ENCODE measurements around the gene KRT4. TPM values are rescaled to one million over a fixed set of nuclear protein-coding genes. Genes with fewer than 3 reads are reported as not detected.

Gene KRT4
- polyA plus RNA-seq, 2 of the 4 experiments (the other 2 are of a cell fraction) = 2.1 to 12.8 TPM

DNA sequence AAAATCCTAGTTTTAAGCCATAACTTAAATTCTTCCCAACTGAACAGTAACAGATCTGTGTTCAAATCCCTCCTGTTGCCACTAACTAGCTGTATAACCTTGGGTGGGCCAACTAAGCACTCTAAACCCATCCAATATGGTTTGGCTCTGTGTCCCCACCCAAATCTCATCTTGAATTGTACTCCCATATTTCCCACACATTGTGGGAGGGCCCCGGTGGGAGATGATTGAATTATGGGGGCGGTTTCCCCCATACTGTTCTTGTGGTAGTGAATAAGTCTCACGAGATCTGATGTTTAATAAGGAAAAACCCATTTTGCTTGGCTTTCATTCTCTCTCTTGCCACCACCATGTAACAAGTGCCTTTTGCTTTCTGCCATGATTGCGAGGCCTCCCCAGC, 1.2 kb upstream of the KRT4 start:
- no peak for FAIRE-seq
- Histone ChIP-seq H3K4me3 (no peak overlapping the region), H3K27ac (no peak overlapping the region), H3K4me1 (peaks cover 26% of the 10 kb centered on the region), H3K9me3 (no peaks in the 10 kb centered on the region), H3K4me2 (no peak overlapping the region)
- TF ChIP-seq FOSB (CRISPR knock-in tag; IDR thresholded peaks at IDR 0.05) (no peak), CHD4 (IDR thresholded peaks at IDR 0.05; ENCODE audit: borderline replicate concordance) (no peak), HOXA7 (CRISPR knock-in tag; IDR thresholded peaks at IDR 0.05) (no peak)
- DNase-seq (ENCODE audit: low read depth in 1 of 2, low spot score in 1 of 2) = no peak
- 91% methylated on average over 4 of the region's 4 CpGs for WGBS (ENCODE audit: missing lambda C conversion rate)
- POLR2A ChIA-PET = no interaction called here
- ATAC-seq = no peak
- CTCF ChIA-PET = interaction anchor here (1.2 kb wide), 2 partner anchors 9 to 50 kb away, joined by 3 read pairs; no protein-coding TSS in a partner anchor

DNA sequence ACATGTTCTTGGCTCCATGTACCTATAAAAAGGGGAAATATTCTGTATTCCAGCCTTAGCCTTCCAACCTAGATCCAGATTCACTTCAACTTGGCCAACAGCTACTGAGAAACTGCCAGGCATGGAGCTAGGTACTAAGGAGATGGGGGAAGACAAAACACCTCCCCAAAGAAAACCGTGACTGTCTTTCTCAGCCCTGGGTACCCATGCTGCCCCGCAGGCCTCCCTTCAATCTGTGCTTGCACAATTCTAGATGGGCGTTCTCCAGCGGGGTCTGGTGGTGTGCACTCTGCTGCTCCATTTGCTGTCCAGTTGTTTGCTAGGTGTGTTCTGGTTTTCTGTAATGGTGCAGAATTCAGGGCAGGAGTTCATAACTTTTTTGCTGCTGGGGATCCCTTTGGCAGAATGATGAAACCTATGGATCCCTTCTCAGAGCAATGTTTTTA, 817 bp upstream of the KRT4 start:
- TF ChIP-seq CTCF (IDR thresholded peaks at IDR 0.05) = no peak
- TF ChIP-seq, protein P1, sequence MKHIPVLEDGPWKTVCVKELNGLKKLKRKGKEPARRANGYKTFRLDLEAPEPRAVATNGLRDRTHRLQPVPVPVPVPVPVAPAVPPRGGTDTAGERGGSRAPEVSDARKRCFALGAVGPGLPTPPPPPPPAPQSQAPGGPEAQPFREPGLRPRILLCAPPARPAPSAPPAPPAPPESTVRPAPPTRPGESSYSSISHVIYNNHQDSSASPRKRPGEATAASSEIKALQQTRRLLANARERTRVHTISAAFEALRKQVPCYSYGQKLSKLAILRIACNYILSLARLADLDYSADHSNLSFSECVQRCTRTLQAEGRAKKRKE (CRISPR knock-in tag; IDR thresholded peaks at IDR 0.05; ENCODE audit: low read depth) = no peak
- TF ChIP-seq ESRRA (IDR thresholded peaks at IDR 0.05; ENCODE audit: borderline replicate concordance, low read length) = no peak
- TF ChIP-seq HOXB13 (CRISPR knock-in tag; IDR thresholded peaks at IDR 0.05; ENCODE audit: low read depth) = no peak
- TF ChIP-seq PBX3 (IDR thresholded peaks at IDR 0.05) = no peak
- no peak for TF ChIP-seq POLR2AphosphoS2 (conservative IDR thresholded peaks at IDR 0.05; ENCODE audit: low read length)
- no peak for TF ChIP-seq ZSCAN20 (CRISPR knock-in tag; IDR thresholded peaks at IDR 0.05)
- no peak for TF ChIP-seq RCOR1 (IDR thresholded peaks at IDR 0.05; ENCODE audit: low read depth, low read length)
- no peak for TF ChIP-seq SREBF2 (IDR thresholded peaks at IDR 0.05)
- no peak for TF ChIP-seq RFX5 (IDR thresholded peaks at IDR 0.05)
- TF ChIP-seq HOXA7 (CRISPR knock-in tag; IDR thresholded peaks at IDR 0.05) = no peak
- Histone ChIP-seq H3K4me3 (no peak overlapping the region), H3K9me3 (no peaks in the 10 kb centered on the region), H3K4me2 (peak overlapping the region; percentile 56), H3K27ac (no peak overlapping the region), H3K4me1 (peaks cover 26% of the 10 kb centered on the region)
- ATAC-seq (peak in 1 of 2 experiments; percentile 32; a peak in 3 of 6 replicates), DNase-seq (ENCODE audit: low read depth in 1 of 2, low spot score in 1 of 2) (no peak), FAIRE-seq (no peak)
- POLR2A ChIA-PET = no interaction called here
- WGBS (ENCODE audit: missing lambda C conversion rate) = 61% methylated on average over 4 of the region's 4 CpGs
- CTCF ChIA-PET = interaction anchor here (1.2 kb wide), 2 partner anchors 10 to 51 kb away, joined by 3 read pairs; no protein-coding TSS in a partner anchor

DNA sequence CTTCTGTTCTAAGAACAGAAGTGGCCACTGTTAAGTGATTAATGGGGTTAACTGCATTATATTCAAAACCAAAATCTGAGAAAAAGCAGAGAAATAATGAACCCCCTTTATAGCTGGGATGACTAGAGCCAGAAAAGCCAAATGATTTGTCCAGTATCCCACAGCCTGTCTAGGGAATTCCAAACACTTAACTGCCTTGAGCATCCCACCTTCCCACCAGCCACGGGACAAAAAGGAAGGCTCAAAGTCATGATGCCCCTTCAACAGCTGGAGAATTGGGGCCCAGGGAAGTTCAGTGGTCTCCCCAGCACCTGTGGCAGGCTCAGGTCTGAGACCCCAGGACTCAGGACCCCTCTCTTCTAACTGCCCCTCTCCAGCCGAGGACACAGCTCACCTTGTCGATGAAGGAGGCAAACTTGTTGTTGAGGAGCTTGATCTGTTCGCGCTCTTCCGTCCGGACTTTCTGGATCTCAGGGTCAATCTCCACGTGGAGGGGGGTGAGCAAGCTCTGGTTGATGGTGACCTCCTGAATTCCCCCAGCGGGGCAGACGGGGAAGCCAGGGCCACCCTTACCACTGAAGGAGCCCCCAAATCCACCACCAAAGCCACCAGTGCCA, 605 bp downstream of the KRT4 start:
- POLR2A ChIA-PET = no interaction called here
- Histone ChIP-seq H3K4me1 (peaks cover 19% of the 10 kb centered on the region), H3K27ac (peak overlapping the region in 1 of 2 experiments; percentile 28; a peak in 1 of 6 replicates), H3K9me3 (no peaks in the 10 kb centered on the region), H3K4me2 (no peak overlapping the region), H3K4me3 (no peak overlapping the region)
- FAIRE-seq = no peak
- whole genome bisulfite sequencing (ENCODE audit: missing lambda C conversion rate) = 90% methylated on average over 10 of the region's 10 CpGs
- DNase-seq (ENCODE audit: low read depth in 1 of 2, low spot score in 1 of 2) = no peak
- ATAC-seq = no peak
- CTCF ChIA-PET = interaction anchor here (0.9 to 2.0 kb wide), 5 partner anchors 11 to 243 kb away, joined by 3 to 9 read pairs (median 4); no protein-coding TSS in a partner anchor
- TF ChIP-seq EHF (CRISPR knock-in tag; IDR thresholded peaks at IDR 0.05) (no peak), POLR2A (IDR thresholded peaks at IDR 0.05; ENCODE audit: low read length) (no peak), HEYL (CRISPR knock-in tag; IDR thresholded peaks at IDR 0.05) (no peak), EHMT2 (IDR thresholded peaks at IDR 0.05; ENCODE audit: low read depth) (no peak), NFE2L2 (conservative IDR thresholded peaks at IDR 0.05; ENCODE audit: low read length) (no peak), REST (IDR thresholded peaks at IDR 0.05) (no peak), KDM1A (IDR thresholded peaks at IDR 0.05; ENCODE audit: low read depth) (no peak), RARB (CRISPR knock-in tag; IDR thresholded peaks at IDR 0.05) (no peak), FOSB (CRISPR knock-in tag; IDR thresholded peaks at IDR 0.05) (no peak), ELK1 (IDR thresholded peaks at IDR 0.05; ENCODE audit: low read depth, low read length) (no peak)
- TF ChIP-seq, protein P2, sequence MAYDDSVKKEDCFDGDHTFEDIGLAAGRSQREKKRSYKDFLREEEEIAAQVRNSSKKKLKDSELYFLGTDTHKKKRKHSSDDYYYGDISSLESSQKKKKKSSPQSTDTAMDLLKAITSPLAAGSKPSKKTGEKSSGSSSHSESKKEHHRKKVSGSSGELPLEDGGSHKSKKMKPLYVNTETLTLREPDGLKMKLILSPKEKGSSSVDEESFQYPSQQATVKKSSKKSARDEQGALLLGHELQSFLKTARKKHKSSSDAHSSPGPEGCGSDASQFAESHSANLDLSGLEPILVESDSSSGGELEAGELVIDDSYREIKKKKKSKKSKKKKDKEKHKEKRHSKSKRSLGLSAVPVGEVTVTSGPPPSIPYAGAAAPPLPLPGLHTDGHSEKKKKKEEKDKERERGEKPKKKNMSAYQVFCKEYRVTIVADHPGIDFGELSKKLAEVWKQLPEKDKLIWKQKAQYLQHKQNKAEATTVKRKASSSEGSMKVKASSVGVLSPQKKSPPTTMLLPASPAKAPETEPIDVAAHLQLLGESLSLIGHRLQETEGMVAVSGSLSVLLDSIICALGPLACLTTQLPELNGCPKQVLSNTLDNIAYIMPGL (CRISPR knock-in tag; IDR thresholded peaks at IDR 0.05; ENCODE audit: borderline replicate concordance) = no peak

Measured in A549 (cell line).